Activated effector memory CD4-positive, alpha-beta T cell treated with anti-CD3 and anti-CD28 coated beads, Interleukin-2, amount 50 U/mL, for 16 hours (primary cell): ENCODE measurements around the gene HIRA.

Experiments used
- DNase-seq: peaks from one replicate; pipeline ENCODE4 v3.0.0-alpha.2; 2020

HIRA gene

DNA sequence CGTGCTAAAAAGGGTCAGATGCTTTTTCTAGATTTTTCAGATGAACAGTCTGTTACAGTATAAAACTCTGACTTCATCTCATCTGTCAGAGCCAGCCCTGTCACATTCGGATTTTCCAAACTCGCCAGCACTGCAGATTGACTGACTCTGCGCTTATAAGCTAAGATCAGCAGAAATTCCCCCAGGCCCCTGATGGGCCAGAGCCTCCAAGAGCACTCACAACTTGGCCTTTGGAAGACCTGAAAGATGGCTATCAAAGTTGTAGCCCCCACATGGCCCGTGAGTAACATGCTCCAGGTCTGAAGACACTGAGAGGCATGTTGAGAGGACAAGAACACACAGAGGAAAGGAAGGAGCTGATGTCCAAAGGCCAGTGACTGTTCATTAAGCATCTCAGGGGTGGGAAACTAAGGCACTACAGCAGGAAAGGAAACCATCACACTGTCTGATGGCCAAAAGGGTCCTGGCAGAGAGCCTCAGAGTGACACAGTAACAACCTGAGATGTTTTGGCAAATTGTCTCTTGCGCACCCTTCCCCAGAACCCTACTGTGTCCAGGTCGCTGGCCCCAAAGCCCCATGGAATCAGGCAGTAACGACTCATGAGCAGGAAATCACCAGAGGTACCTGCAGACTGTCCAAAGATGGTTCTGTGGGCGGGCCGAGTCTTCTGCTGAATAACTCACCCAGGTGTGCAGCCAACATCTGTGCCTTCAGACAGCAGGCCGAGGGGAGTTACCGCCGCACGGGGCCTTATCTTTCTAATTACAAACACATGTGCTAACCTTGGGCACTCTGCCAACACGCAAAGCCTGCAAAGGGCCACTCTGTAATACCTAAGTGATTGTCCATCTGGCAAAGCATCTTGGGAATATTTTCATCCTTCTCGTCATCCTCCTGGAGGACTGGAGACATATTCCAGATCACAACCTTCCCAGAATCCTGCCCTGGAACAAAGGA lies 23.6 kb downstream of the HIRA start:
- DNase-seq: no peak

DNA sequence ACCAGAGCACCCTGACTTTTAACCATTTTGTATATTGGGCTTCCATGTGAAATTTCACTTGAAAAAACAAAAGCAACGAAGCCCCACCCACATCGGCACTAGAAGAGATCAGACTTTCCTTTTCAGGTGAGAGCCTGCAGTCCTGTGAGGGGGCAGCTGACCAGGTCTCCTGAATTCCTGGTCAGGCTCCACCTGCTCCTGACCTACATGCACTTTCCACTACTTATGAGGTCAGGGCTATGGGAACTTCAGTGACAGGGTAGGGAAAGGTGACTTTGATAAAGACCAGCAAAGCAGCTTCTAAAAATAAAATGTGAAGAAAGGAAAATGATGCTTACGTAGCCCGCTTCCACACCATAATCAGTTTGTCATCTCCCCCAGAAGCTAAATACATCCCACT lies 24.7 kb downstream of the HIRA start:
- DNase-seq: no peak

GRCh38 chr22:19406281-19406811 lies 25.2 kb downstream of the HIRA start:
- DNase-seq: no peak

DNA sequence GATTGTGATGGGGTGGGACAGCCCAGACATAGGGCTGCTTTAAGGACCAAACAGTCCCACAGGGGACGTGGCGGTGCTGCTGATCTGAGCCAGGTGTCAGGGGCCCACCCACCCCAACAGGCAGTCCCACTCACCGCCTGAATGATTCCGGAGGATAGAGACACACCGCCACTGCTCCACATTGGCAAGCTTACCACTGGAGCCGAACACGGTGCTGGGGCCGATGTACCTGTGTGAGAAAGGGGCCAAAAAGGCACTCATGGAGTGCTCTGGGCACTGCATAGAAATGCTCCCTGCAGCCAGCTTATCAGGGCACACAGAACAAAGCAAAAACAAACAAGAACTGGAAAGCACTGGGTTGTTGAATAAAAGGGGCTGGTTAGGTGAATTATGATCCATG lies 25.9 kb downstream of the HIRA start:
- no peak for DNase-seq

DNA sequence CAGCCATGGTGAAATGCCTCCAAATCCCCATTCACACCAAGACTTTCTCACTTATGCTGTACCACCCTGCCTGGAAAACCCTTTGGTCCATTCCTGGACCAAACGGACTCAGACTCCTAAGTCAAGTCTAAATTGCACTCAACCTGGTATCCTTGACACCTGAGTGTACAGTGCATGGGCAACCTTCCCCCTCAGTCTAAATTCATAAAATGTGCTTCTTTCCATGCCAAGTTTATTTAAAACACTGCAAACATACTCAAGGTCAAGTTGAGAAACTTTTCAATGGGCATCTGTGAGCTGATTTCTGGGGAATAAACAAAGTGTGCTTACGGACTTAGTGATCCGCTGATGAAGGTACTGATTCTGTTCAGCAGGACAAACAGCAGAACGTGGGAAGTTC lies 26.4 kb downstream of the HIRA start:
- no peak for DNase-seq

DNA sequence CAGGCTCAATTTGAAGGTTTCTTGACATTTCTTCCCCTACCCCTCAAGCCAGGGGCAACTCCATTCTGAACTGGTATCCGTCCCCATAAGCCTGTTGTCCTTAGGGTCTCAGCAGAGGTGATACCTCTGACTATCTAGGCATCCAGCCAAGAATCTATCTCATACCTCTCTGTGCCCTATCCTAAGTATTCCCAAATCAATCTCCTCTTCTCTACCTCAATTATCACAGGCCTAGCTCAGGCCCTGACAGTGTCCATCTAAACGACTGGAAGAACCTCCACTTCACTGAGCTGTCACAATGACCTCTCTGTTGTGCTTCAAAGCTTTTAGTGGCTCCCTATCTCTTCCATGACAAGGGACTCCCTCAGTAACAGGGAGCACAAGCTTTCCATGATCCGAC lies 26.9 kb downstream of the HIRA start:
- DNase-seq: no peak

DNA sequence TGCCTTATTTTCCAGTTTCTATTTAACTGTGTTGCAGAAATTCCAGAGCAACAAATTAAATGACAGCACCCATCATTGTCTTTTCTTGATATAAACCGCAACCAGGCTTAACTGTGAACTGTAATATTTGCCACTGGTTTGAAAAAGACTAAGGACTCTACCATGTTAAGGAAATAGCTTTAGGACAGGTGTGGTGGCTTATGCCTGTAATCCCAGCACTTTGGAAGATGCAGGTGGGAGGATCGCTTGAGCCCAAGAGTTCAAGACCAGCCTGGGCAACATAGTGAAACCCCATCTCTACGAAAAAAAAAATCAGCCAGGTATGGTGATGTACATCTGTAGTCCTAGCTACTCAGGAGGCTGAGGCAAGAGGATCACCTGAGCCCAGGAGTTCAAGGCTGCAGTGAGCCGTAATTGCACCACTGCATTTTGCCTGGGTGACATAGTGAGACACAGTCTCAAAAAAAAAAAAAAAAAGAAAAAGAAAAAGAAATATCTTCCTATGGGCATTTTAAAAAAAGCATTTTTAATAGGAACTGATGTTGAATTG lies 28.8 kb downstream of the HIRA start:
- DNase-seq: no peak

DNA sequence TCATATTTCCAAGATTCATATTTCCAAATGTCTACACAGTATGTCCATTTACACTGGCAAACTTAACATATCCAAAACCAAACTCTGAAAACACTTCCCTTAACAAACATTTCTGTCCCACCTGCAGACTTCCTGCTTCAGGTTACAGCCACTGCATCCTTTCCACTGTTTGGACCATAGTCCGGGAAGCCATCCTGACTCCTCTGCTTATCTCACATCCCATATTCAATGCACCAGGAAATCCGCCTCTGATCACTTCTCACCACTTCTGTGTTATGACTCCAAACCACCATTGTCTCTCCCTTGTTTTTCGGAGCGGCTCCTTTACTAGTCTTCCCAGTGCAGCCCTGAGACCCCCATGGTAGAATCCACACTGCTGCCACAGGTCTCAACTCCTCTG lies 30.1 kb downstream of the HIRA start:
- DNase-seq: no peak

DNA sequence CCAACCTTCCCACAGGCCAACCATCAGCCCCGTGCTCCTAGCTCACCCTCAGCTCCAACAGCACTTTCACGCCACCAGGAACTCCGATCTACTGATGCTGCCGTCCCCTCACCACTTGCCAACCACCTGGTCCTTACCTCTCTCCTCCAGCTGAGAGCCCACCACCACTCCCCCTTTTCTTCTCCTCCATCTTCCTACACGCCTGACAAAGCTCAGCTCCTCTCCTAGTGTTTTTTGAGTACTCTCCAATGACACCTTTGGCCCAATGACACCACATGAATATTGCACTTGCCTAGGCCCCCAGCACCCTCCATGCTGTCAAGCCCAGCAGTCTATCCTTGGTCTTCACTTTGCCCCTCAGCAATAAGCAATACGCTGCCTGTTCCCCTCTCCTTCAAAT lies 30.7 kb downstream of the HIRA start:
- DNase-seq: no peak

DNA sequence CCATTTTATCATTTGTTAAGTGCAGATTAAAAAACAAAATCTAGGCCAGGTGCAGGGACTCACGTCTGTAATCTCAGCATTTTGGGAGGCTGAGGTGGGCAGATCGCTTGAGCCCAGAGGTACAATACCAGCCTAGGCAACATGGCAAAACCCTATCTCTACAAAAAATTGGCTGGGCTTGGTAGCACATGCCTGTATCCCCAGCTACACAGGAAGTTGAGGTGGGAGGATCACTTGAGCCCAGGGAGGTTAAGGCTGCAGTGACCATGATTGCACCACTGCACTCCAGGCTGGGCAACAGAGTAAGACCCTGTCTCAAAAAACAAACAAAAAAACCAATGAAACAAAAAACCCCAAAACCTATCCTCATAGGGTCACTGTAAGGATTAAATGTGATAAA lies 32.9 kb downstream of the HIRA start:
- no peak for DNase-seq

GRCh38 chr22:19398206-19398605 lies 33.3 kb downstream of the HIRA start:
- no peak for DNase-seq

DNA sequence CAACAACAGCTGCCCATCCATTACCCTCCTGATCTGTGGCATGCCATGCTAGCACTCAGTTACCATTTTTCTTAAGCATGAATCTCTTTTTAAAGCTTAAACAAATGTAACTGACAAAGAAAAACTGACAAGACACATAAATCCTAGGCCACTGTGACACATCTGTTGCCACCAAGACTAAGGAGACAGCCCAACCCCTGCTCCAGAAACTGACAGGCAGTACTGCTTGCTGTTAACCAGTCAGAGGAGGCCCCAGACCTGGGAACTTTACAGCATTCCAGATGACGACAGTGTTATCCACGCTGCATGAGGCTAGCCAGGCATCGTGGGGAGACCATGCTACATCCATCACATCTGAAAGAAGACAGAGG lies 33.8 kb downstream of the HIRA start:
- DNase-seq: no peak

GRCh38 chr22:19396934-19397733 lies 34.4 kb downstream of the HIRA start:
- DNase-seq: no peak

- no peak for DNase-seq
Observed at GRCh38 chr22:19396561-19396933, 35.0 kb downstream of the HIRA start.

DNA sequence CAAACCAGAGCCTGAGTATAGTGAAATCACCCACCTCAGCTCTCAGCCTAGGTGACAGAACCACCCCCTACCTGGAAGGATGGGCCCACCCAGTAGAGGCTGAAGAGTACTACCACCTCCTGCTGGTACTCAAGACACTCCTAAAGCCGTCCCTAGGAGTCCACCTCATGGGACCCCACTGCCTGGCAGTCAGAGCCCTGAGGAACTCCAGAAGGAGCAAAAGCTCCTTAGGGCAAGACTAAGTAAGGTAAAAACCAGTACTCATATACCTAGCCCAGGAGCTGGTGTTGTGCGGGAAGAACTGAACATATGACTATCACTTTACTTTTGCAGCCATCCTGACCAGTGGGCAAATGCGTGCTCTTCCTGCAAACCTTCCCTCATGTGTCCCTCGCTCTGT lies 36.3 kb downstream of the HIRA start:
- no peak for DNase-seq

DNA sequence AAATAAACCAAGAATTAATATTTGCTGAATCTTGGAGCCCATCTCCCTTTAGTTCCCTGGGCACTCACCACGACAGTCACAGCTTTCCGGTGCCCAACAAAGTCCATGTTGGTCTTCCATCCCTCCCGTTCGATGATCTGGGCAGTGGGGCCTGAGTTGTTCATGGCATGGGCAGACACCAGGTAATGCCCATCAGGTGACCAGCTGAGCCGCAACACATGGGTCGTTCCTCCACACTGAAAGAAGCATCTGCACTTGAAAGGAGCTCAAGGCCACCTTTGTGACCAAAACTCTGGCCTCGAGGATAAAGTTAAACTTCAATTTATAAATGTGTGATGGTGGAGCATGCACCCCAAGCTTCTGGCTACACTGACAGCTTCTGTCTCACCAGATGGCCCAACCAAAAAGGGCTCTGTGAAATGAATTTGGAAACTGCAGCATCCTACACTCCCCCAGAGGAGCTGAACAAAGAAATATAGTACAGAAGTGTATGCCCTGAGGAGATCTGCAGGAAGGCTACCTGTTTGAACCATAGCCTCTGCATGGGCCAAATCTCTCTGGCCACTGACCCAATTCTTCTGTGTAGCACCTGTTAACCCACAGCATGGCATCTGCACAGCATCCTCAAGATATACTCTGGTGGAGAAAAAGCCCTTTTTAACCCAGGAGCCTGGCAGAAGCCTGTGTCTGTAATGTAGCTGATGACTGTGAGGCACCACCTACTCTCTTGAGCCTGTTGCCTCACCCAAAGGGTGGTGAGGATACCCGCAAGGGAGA lies 37.1 kb downstream of the HIRA start:
- no peak for DNase-seq

GRCh38 chr22:19393704-19394103 lies 37.8 kb downstream of the HIRA start:
- DNase-seq: no peak

- no peak for DNase-seq
Observed at GRCh38 chr22:19387575-19387974, 44.0 kb downstream of the HIRA start.

DNA sequence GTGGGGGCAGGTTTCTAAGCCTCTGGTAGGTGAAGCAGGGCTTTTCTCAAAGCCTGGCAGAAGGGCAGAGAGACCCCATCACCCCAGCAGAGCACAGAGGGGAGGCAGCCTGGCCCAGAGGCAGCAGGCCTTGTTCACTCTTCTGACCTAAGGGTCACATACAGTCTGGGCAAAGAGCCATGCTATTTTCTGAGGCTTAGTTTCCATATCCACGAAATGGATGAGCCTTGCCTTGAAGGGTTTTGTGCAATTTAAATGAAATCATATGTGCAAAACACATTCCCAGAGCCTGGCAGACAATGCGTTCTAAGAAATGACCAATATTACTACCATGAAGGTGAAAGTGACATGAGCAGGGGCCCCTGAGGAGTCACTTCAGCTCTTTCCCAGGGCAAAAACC lies 44.5 kb downstream of the HIRA start:
- no peak for DNase-seq

GRCh38 chr22:19386248-19386647 lies 45.3 kb downstream of the HIRA start:
- DNase-seq: no peak

GRCh38 chr22:19385221-19385906 lies 46.2 kb downstream of the HIRA start:
- no peak for DNase-seq

GRCh38 chr22:19383292-19383691 lies 48.2 kb downstream of the HIRA start:
- DNase-seq: no peak
